ENCODE results near the gene MEF2A.

- no peak for TF ChIP-seq EZH2 (IDR thresholded peaks at IDR 0.05)
- no peak for TF ChIP-seq POLR2AphosphoS5 (IDR thresholded peaks at IDR 0.05; ENCODE audit: borderline replicate concordance, low read depth, low read length)
- no peak for TF ChIP-seq FOXP2 (optimal IDR thresholded peaks at IDR 0.05; ENCODE audit: control extremely low read depth, extremely low read length, insufficient read depth)
Measured at GRCh38 chr15:99721896-99722295, 156.1 kb downstream of the MEF2A start.

All from SK-N-MC (cell line).